Astrocyte of the cerebellum (primary cell): Measurements from ENCODE around the gene WWOX.

Source experiments
- DNase-seq: peaks from one replicate; pipeline ENCODE4 v3.0.0-alpha.2; 2011; ENCODE audit warnings: low read depth
- H3K4me3 ChIP-seq: 2 replicates; pipeline ENCODE4 v1.5.1; 2011; ENCODE audit warnings: mild to moderate bottlenecking, low read depth, low read length, moderate library complexity
- CTCF ChIP-seq: IDR thresholded peaks from 2 replicates; pipeline ENCODE4 v1.5.1; 2012; ENCODE audit warnings: low read length, low read depth, moderate library complexity, mild to moderate bottlenecking; ENCODE audit errors: missing control alignments
- in situ Hi-C: cut with HindIII; loops from 2 replicates; pipeline ENCODE4 v1.10.0; 2017; ENCODE audit warnings: low sequenced_read_pairs

WWOX gene

GRCh38 chr16:78530283-78530682 is 430.8 kb downstream of the WWOX start:
- no peak for TF ChIP-seq CTCF
- in situ Hi-C loops = no loop called here
- no peak for DNase-seq
- no peak overlapping the region for H3K4me3 ChIP-seq

GRCh38 chr16:78535098-78535497 is 435.6 kb downstream of the WWOX start:
- in situ Hi-C loops = no loop called here
- H3K4me3 ChIP-seq = no peak overlapping the region
- no peak for DNase-seq
- no peak for TF ChIP-seq CTCF

GRCh38 chr16:78537511-78537910 is 438.1 kb downstream of the WWOX start:
- in situ Hi-C loops = no loop called here
- DNase-seq = no peak
- no peak for TF ChIP-seq CTCF
- no peak overlapping the region for H3K4me3 ChIP-seq

GRCh38 chr16:78538292-78538691 is 438.8 kb downstream of the WWOX start:
- no peak for TF ChIP-seq CTCF
- in situ Hi-C loops = no loop called here
- DNase-seq = no peak
- H3K4me3 ChIP-seq = no peak overlapping the region

DNA sequence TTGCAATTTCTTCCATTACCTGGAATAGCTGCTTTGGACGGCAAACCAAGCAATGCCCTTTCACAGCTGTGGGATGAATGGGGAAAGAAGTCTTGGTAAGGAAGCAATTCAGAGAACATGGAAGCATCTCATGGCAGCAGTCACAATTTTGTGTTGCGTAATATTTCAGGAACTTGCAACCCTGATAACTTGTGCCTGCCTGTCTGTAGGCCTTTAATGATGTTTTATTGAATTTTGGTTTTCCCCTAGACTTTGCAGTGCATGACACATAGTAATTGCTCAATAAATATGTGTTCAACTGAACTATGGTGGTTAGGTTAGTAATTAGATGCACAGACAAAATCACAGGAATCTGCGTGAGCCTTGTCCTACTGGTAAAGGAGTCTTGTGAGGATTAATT is 439.5 kb downstream of the WWOX start:
- no peak for DNase-seq
- no peak overlapping the region for H3K4me3 ChIP-seq
- TF ChIP-seq CTCF = no peak
- in situ Hi-C loops = no loop called here

DNA sequence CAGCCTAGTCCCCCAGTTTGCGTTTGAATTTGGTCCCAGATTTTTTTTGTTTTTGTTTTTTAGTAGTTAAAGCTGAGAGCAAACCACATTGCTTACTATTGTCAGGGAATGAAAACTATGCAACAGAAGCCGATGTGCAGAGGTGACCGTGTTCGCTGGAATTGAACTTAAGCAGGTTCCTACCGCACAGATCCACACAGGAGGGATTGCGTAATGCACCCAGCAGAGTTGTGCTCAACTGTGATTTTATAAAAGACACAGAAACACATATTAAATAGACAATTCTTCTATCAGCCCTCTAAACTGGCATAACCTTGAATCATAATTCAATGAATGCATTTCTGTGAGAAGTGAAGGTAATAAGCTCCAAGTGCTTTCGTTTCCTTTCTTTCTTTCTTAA is 443.0 kb downstream of the WWOX start:
- no peak for TF ChIP-seq CTCF
- in situ Hi-C loops = no loop called here
- H3K4me3 ChIP-seq = no peak overlapping the region
- DNase-seq = no peak

DNA sequence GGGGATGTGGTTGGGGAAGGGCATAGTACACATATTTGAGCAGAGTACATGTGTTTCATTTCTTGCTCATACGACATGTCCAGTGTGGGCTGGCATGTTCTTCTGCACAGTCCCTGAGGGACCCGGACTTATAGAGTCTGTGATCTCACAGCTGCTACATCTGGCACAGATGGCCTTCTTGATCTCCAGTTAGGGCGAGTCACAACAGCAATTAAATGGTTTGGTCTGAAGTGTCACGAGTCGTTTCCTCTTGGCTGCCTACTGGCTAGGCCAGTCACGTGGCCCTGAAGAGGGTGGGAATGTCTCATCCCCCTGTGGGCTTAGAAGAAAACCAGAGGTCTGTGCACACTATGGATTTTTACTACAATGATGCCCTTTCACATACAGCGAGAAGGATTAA is 443.6 kb downstream of the WWOX start:
- TF ChIP-seq CTCF = no peak
- H3K4me3 ChIP-seq = no peak overlapping the region
- in situ Hi-C loops = no loop called here
- DNase-seq = no peak
